Endothelial cell (in vitro differentiated cells): ENCODE data around the gene PATJ. TPM values are rescaled to one million over a fixed set of nuclear protein-coding genes. Genes with fewer than 3 reads are reported as not detected.

ENCODE experiments used
- DNase-seq: peaks from one replicate; pipeline ENCODE4 v3.0.0; 2021; ENCODE audit warnings: low spot score
- H3K27ac Mint-ChIP-seq: one replicate; pipeline ENCODE4 v1.8.0; 2021; ENCODE audit warnings: mixed read lengths, inconsistent platforms; ENCODE audit not compliant: unreplicated experiment
- H3K27me3 Mint-ChIP-seq: one replicate; pipeline ENCODE4 v1.8.0; 2021; ENCODE audit warnings: mild to moderate bottlenecking, moderate library complexity, mixed read lengths, inconsistent platforms; ENCODE audit not compliant: unreplicated experiment
- H3K36me3 Mint-ChIP-seq: one replicate; pipeline ENCODE4 v1.8.0; 2021; ENCODE audit warnings: mild to moderate bottlenecking, low read depth, mixed read lengths, inconsistent platforms; ENCODE audit not compliant: unreplicated experiment
- H3K4me1 Mint-ChIP-seq: one replicate; pipeline ENCODE4 v1.8.0; 2021; ENCODE audit warnings: mild to moderate bottlenecking, mixed read lengths, inconsistent platforms; ENCODE audit not compliant: unreplicated experiment
- H3K4me3 Mint-ChIP-seq: one replicate; pipeline ENCODE4 v1.8.0; 2021; ENCODE audit warnings: mild to moderate bottlenecking, mixed read lengths, inconsistent platforms; ENCODE audit not compliant: unreplicated experiment
- H3K9me3 Mint-ChIP-seq: one replicate; pipeline ENCODE4 v1.8.0; 2021; ENCODE audit warnings: mixed read lengths, inconsistent platforms; ENCODE audit not compliant: unreplicated experiment
- CTCF ChIP-seq: fragments of 200-600 bp; sonication (generic); IDR thresholded peaks from one replicate; pipeline ENCODE4 v1.5.0; 2021; ENCODE audit warnings: antibody characterized with exemption; ENCODE audit not compliant: unreplicated experiment
- total RNA-seq: library from RNA; stranded (reverse); fragmentation: NEBNext Ultra II Directional; extraction: Animal tissue kit (Norgen Biotek cat#: 25700); gene quantifications from one replicate; pipeline ENCODE4 v1.2.1, GENCODE V29; 2021; ENCODE audit not compliant: unreplicated experiment

Gene PATJ
- total RNA-seq, 1 donor from 2014 or later = 13.9 TPM

- Mint-ChIP-seq H3K4me1 (peaks cover 8% of the 10 kb centered on the region), H3K4me3 (no peak overlapping the region), H3K36me3 (no peaks in the 10 kb centered on the region), H3K9me3 (no peaks in the 10 kb centered on the region), H3K27ac (no peak overlapping the region), H3K27me3 (no peaks in the 10 kb centered on the region)
- TF ChIP-seq CTCF = no peak
- no peak for DNase-seq
These were observed 226.6 kb downstream of the PATJ start for GRCh38 chr1:61968869-61969268.

- no peaks in the 10 kb centered on the region for H3K9me3 Mint-ChIP-seq
- no peak overlapping the region for H3K27ac Mint-ChIP-seq
- DNase-seq = no peak
- no peak overlapping the region for H3K4me3 Mint-ChIP-seq
- H3K27me3 Mint-ChIP-seq = no peaks in the 10 kb centered on the region
- H3K36me3 Mint-ChIP-seq = no peaks in the 10 kb centered on the region
- TF ChIP-seq CTCF = no peak
- H3K4me1 Mint-ChIP-seq = peaks cover 9% of the 10 kb centered on the region
These were observed 231.0 kb downstream of the PATJ start for GRCh38 chr1:61973100-61973837.

- Mint-ChIP-seq H3K27me3 (no peaks in the 10 kb centered on the region), H3K4me3 (no peak overlapping the region), H3K4me1 (peaks cover 14% of the 10 kb centered on the region), H3K9me3 (no peaks in the 10 kb centered on the region), H3K36me3 (no peaks in the 10 kb centered on the region), H3K27ac (no peak overlapping the region)
- TF ChIP-seq CTCF = no peak
- DNase-seq = no peak
These were observed 233.4 kb downstream of the PATJ start for GRCh38 chr1:61975638-61976037.

- TF ChIP-seq CTCF = no peak
- Mint-ChIP-seq H3K9me3 (no peaks in the 10 kb centered on the region), H3K36me3 (no peaks in the 10 kb centered on the region), H3K27me3 (no peaks in the 10 kb centered on the region), H3K27ac (no peak overlapping the region), H3K4me1 (peaks cover 20% of the 10 kb centered on the region), H3K4me3 (no peak overlapping the region)
- no peak for DNase-seq
These were observed 234.3 kb downstream of the PATJ start for GRCh38 chr1:61976566-61976965.

- no peaks in the 10 kb centered on the region for H3K9me3 Mint-ChIP-seq
- DNase-seq = no peak
- no peaks in the 10 kb centered on the region for H3K27me3 Mint-ChIP-seq
- H3K27ac Mint-ChIP-seq = no peak overlapping the region
- H3K36me3 Mint-ChIP-seq = no peaks in the 10 kb centered on the region
- no peak overlapping the region for H3K4me3 Mint-ChIP-seq
- H3K4me1 Mint-ChIP-seq = peaks cover 20% of the 10 kb centered on the region
- TF ChIP-seq CTCF = no peak
These were observed 236.5 kb downstream of the PATJ start for GRCh38 chr1:61978796-61979195.
